Gastrocnemius medialis (tissue), 4 donors: ENCODE measurements around the gene TTC3. TPM values are rescaled to one million over a fixed set of nuclear protein-coding genes. Genes with fewer than 3 reads are reported as not detected.

ENCODE experiments used
- ATAC-seq, 2 donors: fragments of 150-250 bp; one replicate each; pipeline ENCODE4 v1.9.1; 2016
- DNase-seq, 2 donors: peaks; one replicate each; pipeline ENCODE4 v3.0.0-alpha.2; 2019
- H3K27ac ChIP-seq, 4 donors: fragments of 200-600 bp; sonication (generic); 1 replicate in 1 of 4; 2 replicates in 3 of 4; pipeline ENCODE4 v1.5.1; 2016 to 2018; ENCODE audit warnings: mild to moderate bottlenecking in 2 of 4, moderate library complexity in 1 of 4
- H3K27me3 ChIP-seq, 3 donors: fragments of 200-600 bp; sonication (generic) in 2 of 3; 1 replicate in 1 of 3; 2 replicates in 2 of 3; pipeline versions ENCODE4 v1.5.1 to v1.6.0; 2016 to 2019; ENCODE audit warnings: mild to moderate bottlenecking in 1 of 3, moderate library complexity in 1 of 3
- H3K36me3 ChIP-seq, 2 donors: fragments of 200-600 bp; sonication (generic) in 1 of 2; one replicate each; pipeline ENCODE4 v1.5.1; 2017 to 2018
- H3K4me1 ChIP-seq, 2 donors: fragments of 200-600 bp; sonication (generic) in 1 of 2; one replicate each; pipeline ENCODE4 v1.5.1; 2016 to 2017; ENCODE audit warnings: mild to moderate bottlenecking in 2 of 2
- H3K4me3 ChIP-seq, 4 donors: fragments of 200-600 bp; sonication (generic) in 3 of 4; 1 replicate in 1 of 4; 2 replicates in 3 of 4; pipeline ENCODE4 v1.5.1; 2016 to 2019; ENCODE audit warnings: mild to moderate bottlenecking in 2 of 4
- H3K9me3 ChIP-seq, 3 donors: fragments of 200-600 bp; sonication (generic) in 2 of 3; 1 replicate in 1 of 3; 2 replicates in 2 of 3; pipeline ENCODE4 v1.5.1; 2016 to 2019
- POLR2A ChIP-seq, 2 donors: fragments of 450-650 bp; IDR thresholded peaks; one replicate each; pipeline ENCODE4 v1.6.1; 2017; ENCODE audit warnings: antibody characterized with exemption in 2 of 2, mild to moderate bottlenecking in 2 of 2, moderate library complexity in 2 of 2
- in situ Hi-C, 4 donors: fragments of 200-750 bp; cut with MboI; loops; one replicate each; pipeline versions ENCODE4 v1.15.0 to v1.8.0; 2017; ENCODE audit warnings: low sequenced_read_pairs in 4 of 4
- intact Hi-C: fragments of 100-400 bp; cut with DNase I; formaldehyde crosslinking; loops from one replicate; pipeline ENCODE4 v1.15.1; 2023; ENCODE audit warnings: low total_unique reads
- total RNA-seq, 4 donors: library from RNA; depleted of rRNA; stranded (reverse); fragments of >200 nt; gene quantifications; one replicate each; pipeline versions ENCODE4 v1.1.0 to v1.2.3, GENCODE V29; 2016
- TF ChIP-seq, protein P1 (sequence below), 5 experiments: fragments of 450-650 bp in 3 of 5; fragments of 200-600 bp in 2 of 5; sonication (generic) in 2 of 5; IDR thresholded peaks in 4 of 5; conservative IDR thresholded peaks in 1 of 5; 1 replicate in 4 of 5; 2 replicates in 1 of 5; pipeline ENCODE4 v1.5.1; 2016 to 2019; ENCODE audit warnings: antibody characterized with exemption in 5 of 5, mild to moderate bottlenecking in 3 of 5, moderate library complexity in 3 of 5

The TTC3 gene
- total RNA-seq, 4 donors from 2014 or later: 39.5 to 71.6 (median 44.1) TPM

DNA sequence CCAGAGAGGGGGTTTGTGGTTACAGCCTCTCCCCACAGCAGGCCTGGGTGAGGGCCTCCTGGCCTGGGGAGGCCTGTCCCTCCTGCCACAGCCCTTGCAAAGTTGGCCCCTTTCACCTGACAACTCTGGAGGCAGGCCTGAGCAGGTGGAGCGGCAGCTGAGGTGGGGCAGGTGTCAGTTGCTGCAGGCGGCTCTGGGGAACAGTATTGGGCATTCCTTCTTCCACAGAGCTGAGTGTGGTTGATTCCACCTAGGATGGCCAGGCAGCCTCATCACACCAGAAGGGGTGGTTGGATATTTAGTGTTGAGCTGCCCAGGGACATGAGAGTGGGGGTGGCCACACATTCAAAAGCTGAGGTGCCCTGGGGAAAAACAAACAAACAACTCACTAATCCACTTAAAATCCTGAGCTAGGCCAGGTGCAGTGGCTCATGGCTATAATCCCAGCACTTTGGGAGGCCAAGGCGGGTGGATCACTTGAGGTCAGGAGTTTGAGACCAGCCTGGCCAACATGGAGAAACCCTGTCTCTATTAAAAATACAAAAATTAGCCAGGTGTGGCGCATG lies 31.3 kb upstream of the TTC3 start:
- DNase-seq (no peak), ATAC-seq (no peak)
- TF ChIP-seq, protein P1, sequence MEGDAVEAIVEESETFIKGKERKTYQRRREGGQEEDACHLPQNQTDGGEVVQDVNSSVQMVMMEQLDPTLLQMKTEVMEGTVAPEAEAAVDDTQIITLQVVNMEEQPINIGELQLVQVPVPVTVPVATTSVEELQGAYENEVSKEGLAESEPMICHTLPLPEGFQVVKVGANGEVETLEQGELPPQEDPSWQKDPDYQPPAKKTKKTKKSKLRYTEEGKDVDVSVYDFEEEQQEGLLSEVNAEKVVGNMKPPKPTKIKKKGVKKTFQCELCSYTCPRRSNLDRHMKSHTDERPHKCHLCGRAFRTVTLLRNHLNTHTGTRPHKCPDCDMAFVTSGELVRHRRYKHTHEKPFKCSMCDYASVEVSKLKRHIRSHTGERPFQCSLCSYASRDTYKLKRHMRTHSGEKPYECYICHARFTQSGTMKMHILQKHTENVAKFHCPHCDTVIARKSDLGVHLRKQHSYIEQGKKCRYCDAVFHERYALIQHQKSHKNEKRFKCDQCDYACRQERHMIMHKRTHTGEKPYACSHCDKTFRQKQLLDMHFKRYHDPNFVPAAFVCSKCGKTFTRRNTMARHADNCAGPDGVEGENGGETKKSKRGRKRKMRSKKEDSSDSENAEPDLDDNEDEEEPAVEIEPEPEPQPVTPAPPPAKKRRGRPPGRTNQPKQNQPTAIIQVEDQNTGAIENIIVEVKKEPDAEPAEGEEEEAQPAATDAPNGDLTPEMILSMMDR (IDR thresholded peaks at IDR 0.05 in 4 of 5, conservative IDR thresholded peaks at IDR 0.05 in 1 of 5): no peak
- TF ChIP-seq POLR2A (IDR thresholded peaks at IDR 0.05): no peak
- intact Hi-C loops: no loop called here
- Histone ChIP-seq H3K4me3 (no peak overlapping the region), H3K27me3 (no peaks in the 10 kb centered on the region), H3K9me3 (no peaks in the 10 kb centered on the region), H3K36me3 (no peaks in the 10 kb centered on the region), H3K4me1 (no peaks in the 10 kb centered on the region), H3K27ac (no peak overlapping the region)
- in situ Hi-C loops: no loop called here

DNA sequence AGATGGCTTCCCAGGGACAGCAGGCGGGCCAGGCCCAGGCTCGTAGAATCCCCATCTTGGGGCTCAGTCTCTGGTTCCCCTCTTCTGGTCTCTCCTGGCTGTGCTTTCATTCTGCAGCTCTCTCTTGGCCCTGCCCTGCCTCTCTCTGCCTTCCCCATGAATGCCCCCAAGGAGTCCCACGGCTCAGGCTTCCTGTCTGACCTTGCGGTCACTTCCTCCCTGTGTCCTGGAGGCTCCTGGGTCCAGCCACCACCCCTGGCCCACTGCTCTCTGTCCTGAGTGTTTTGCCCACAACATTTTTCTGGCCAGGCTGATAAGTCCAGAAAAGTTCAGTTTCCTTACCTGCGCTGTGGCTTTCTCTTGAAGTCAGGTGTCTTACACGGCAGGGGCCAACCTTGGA lies 29.2 kb upstream of the TTC3 start:
- intact Hi-C loops: no loop called here
- H3K9me3 ChIP-seq: no peaks in the 10 kb centered on the region

DNA sequence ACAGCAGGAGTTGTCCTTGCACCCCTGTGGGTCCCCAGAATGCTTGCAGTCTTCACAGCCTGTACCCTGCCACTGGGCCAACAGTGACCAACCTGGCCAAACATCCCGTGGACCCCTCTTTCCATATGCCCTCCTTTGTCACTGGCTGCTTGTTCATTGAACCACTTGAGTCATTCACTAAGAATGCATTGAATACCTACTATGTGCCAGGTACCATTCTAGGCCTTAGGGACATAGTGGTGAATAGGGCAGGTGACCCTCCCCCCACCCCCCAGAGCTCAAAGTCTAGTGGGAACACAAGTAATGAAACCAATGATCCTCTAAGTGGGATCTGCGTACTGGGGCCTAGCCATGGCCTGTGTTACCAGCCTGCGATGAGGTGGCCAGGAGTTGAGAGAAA lies 28.4 kb upstream of the TTC3 start:
- H3K27ac ChIP-seq: no peak overlapping the region
- no peaks in the 10 kb centered on the region for H3K9me3 ChIP-seq
- ATAC-seq: no peak

More for the DNA sequence above, 29.2 kb upstream of the TTC3 start:
- in situ Hi-C loops: no loop called here
- no peak overlapping the region for H3K27ac ChIP-seq
- no peaks in the 10 kb centered on the region for H3K27me3 ChIP-seq
- H3K4me3 ChIP-seq: no peak overlapping the region
- no peaks in the 10 kb centered on the region for H3K36me3 ChIP-seq
- DNase-seq (no peak), ATAC-seq (no peak)
- TF ChIP-seq, protein P1 (IDR thresholded peaks at IDR 0.05 in 4 of 5, conservative IDR thresholded peaks at IDR 0.05 in 1 of 5): no peak
- no peak for TF ChIP-seq POLR2A (IDR thresholded peaks at IDR 0.05)
- H3K4me1 ChIP-seq: no peaks in the 10 kb centered on the region

DNA sequence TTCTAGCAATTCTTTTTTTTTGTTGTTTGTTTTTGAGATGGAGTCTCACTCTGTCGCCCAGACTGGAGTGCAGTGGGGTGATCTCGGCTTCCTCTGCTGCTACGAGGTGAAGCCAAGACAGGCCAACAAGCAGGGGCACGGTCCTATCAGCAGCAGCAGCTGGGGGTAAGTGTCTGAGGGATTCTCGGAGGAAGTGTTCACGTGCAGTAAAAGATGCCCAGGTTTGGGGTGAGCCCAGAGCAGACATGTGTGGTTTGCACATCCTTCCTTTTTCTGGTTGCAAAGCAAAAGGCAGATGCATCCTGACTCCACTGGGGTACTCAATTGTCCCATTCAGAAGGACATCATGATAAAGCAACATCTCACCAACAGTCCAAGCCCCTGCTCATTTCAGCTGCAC lies 27.9 kb upstream of the TTC3 start:
- Histone ChIP-seq H3K27ac (no peak overlapping the region), H3K9me3 (no peaks in the 10 kb centered on the region), H3K36me3 (no peaks in the 10 kb centered on the region), H3K27me3 (no peaks in the 10 kb centered on the region), H3K4me3 (no peak overlapping the region), H3K4me1 (no peaks in the 10 kb centered on the region)
- ATAC-seq (no peak), DNase-seq (no peak)
- TF ChIP-seq, protein P1 (IDR thresholded peaks at IDR 0.05 in 4 of 5, conservative IDR thresholded peaks at IDR 0.05 in 1 of 5): no peak
- no peak for TF ChIP-seq POLR2A (IDR thresholded peaks at IDR 0.05)
- in situ Hi-C loops: no loop called here
- intact Hi-C loops: no loop called here

More for the DNA sequence above, 28.4 kb upstream of the TTC3 start:
- H3K36me3 ChIP-seq: no peaks in the 10 kb centered on the region
- in situ Hi-C loops: no loop called here
- DNase-seq: no peak
- no peak overlapping the region for H3K4me3 ChIP-seq
- no peak for TF ChIP-seq POLR2A (IDR thresholded peaks at IDR 0.05)
- TF ChIP-seq, protein P1 (IDR thresholded peaks at IDR 0.05 in 4 of 5, conservative IDR thresholded peaks at IDR 0.05 in 1 of 5): no peak
- H3K27me3 ChIP-seq: no peaks in the 10 kb centered on the region
- no peaks in the 10 kb centered on the region for H3K4me1 ChIP-seq
- intact Hi-C loops: no loop called here

DNA sequence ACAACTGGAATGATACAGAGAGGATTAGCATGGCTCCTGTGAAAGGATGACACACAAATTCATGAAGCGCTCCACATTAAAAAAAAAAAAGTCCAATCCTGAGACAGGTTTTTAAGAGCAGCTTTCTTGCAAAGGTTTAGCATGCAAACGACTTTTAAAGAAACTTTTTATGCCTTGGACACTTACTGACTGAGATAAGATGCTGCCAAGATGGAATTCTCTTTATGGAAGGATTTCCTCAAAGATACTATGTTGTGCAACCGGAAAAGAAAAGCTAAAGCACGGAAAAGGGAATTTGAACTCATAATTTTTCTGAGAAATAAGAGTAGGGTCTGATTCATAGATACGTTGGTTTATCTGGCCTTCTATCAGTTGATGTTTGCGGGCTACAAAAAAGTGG lies 27.5 kb upstream of the TTC3 start:
- ATAC-seq: no peak
- H3K36me3 ChIP-seq: no peaks in the 10 kb centered on the region
- intact Hi-C loops: no loop called here
- no peaks in the 10 kb centered on the region for H3K27me3 ChIP-seq
- H3K4me1 ChIP-seq: no peaks in the 10 kb centered on the region
- DNase-seq: no peak
- no peaks in the 10 kb centered on the region for H3K9me3 ChIP-seq
- in situ Hi-C loops: no loop called here
- no peak overlapping the region for H3K4me3 ChIP-seq
- TF ChIP-seq, protein P1 (IDR thresholded peaks at IDR 0.05 in 4 of 5, conservative IDR thresholded peaks at IDR 0.05 in 1 of 5): no peak
- TF ChIP-seq POLR2A (IDR thresholded peaks at IDR 0.05): no peak
- H3K27ac ChIP-seq: no peak overlapping the region
